HTERT RPE-1 (cell line): Measurements from ENCODE around the gene CFAP141.

Experiments
- in situ Hi-C: fragments of 300-500 bp; cut with MboI; formaldehyde crosslinking; loops from 4 replicates; pipeline ENCODE4 v1.14.3; 2020; ENCODE audit warnings: low sequenced_read_pairs

The CFAP141 gene

DNA sequence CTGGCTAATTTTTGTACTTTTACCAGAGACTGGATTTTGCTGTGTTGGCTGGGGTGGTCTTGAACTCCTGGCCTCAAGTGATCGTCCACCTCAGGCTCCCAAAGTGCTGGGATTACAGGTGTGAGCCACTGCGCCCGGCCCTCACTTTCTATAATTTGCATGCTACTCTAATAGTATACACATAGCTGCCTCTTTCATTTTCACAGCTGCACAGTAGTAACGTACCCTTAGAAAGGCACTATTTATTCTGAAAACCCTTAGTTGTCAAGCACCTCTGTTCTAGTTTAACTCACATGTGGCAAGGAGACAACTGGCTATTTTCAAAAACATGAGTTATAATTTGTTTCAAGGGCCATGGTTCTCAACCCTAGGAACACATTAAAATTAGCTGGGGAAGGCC lies 31.5 kb downstream of the CFAP141 start:
- in situ Hi-C loops = no loop called here

DNA sequence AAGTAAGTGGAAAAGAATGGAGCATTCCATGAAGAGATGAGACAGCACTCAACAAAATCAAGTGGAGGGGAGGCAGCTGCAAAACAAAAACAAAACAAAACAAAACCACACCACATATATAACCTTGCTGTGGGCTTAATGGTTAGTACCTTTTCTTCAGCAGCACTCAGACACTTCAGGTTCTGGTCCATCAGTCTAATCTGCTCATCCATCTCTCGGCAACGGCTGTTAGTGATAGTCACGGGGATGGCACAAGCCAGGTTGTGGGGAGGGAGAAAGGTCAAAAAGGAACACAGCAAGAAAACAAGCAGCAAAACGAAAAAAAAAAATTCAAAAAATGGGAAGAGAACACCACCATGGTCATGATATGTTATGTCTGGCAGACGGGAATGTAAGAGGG lies 34.3 kb downstream of the CFAP141 start:
- in situ Hi-C loops = no loop called here

DNA sequence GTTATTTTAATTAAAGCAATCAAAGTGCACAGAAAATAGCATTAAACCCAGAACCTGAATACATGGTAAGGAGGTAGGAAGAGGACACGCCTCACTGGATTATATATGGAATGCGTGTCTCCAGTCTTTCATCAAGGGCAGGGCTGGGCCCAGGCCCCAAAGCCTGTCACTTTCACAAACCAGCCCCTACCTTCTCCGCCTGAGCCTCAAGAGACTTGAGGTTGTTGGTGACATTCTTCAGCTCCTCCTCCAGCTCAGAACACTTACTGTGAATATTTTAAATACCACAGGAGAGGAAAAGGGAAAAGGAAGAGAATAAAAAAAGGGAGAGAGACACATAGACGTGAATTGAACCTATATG lies 34.9 kb downstream of the CFAP141 start:
- in situ Hi-C loops = no loop called here

DNA sequence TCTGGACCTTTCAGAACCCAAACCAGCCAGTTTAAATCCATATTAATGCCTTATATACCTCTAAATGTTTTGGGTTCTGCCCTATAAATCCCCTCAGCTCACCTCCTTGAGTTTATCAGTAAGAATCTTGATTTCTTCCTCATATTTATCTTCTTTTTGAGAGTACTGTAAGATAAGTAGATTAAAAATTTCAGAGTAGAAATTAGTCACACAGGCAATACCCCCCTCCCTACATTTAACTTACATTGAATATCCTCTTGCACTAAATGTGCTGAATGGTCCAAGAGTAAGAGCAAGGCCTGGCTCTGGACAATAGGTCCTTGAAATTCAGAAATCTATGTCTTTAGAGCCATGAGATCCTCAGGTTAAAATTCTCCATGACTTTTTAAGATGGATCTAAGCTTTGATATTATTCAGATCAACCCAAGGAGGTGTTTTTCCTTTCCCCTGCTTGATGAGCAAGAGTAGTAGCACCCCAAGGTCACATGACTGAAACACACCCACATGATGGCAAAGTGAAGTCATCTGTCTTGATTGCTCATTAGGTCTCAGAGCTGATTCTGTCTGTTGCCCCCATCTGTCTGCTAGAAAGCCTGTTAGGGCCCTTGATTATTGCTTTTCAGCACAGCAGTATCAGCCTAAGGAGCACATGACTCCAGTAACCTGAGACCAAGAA lies 35.4 kb downstream of the CFAP141 start:
- in situ Hi-C loops = no loop called here

DNA sequence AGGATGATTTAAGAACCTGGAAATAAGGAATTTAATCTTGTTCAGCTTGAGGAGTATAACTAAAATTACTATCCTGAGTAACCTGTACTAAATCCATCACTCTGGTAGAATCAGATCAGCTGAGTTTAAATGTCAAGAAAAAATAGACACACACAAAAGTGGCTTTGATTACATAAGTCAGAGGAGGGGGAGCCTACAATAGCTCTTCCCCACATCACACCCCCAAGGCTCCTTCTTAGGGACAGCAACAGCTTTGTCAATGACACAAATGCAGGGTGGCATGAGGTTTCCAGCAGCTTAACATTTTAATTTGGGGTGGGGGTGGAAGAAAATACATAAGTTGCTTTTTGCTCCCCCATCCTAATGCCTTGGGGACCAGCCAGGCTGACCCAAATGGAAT lies 38.7 kb downstream of the CFAP141 start:
- in situ Hi-C loops = no loop called here

DNA sequence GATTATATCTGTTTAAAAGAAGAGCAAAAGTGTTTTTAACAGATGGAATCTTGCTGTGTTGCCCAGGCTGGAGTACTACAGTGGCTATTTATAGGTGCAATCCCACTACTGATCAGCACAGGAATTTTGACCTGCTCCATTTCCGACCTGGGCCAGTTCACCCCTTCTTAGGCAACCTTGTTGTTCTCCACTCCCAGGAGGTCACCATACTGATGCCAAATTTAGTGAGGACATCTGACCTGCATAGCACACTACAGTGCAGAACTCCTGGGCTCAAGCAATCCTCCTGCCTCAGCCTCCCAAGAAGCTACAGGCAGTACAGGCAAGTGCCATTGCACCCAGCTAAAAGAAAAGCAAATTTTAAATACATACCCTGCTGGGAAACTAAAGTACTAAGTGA lies 39.9 kb downstream of the CFAP141 start:
- in situ Hi-C loops = no loop called here

DNA sequence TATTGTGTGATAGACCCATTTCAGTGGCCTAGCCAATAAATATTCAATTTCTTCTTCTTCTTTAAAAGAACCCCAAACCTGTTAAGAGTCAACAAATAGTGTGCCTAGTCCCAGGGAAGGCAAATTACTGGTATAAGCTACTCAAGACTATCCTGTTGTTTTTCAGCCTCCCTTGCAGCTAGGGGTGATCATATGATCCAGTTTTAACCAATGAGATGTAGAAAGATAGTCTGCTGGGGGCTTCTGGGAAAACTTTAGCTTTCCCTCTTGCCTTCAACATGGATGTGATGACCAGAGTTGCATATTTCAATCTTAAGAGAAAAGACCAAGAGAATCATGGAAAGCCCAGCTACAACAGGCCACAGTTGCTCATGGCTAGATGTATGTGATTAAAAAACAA lies 46.6 kb downstream of the CFAP141 start:
- in situ Hi-C loops = no loop called here

DNA sequence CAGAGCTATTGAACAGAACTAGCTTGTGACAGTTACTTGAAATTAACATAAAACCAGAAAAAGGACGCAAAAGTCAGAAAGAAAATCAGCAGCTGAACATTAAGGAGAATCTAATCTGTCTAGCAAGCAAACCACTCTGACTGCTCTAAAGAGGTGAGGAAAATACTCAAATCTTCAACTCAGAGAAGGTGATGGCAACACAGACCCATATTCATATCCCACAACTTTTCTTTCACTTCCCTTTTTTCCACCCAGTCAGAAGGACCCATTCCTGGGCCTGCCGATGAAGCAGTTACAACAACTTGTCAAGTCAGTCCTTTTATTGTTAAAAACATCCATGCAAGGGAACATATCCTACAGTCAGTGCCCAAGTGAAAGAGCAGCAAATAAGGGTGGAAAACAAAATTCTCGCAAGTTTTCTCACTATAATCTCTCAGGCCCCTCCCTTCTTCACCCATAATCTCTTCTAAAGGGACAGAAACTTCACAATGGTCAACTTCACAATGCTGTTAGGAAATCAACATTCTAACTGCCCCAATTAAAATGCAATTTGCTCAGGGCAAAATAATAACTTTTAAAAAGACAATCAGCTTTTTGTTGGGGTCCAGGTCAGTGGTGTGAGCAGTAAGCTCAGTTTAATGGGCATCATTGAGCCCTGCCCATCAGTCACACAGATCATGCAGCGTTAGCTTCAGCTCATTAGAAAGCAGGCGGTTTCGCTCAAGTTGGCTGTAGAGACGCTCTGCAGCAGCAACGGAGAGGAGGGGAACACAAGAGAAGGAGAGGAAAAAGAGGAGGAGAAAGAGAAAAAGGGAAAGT lies 47.6 kb downstream of the CFAP141 start:
- in situ Hi-C loops = no loop called here

DNA sequence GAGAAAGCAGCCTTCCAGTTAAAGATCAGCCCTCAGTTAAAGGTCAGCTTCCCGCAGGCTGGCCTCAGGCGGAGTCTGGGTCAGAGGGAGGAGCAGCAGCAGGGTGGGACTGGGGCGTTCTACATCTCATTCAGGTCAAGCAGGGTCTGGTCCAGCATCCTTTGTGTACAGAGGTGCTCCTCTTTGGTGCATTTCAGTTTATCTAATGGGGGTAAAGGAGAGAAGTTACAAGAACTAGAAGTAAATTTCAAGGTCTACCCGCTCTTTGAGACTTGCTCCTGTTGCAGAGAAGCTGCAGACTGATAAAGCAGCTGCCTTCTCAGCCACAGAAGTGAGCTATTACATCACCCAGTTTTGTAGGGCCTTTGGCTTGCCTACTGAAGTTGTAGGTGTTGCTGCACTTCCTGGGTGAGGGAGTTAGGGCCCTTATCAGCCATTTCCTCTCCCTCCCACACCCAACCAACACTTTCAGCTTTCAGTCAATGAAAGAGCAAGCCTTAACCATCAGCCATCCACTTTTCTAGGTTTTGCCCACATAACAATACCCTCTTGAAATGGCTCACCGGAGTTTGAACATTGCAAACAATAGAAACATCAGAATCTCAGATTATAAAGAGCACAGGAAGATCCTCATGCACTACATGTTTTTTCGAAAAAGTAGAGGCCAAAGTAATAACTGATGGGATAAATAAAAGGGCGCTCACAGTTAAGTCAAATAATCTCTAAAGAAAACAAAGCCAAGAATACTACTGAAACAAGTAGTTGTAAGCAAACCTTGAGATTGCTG lies 48.4 kb downstream of the CFAP141 start:
- in situ Hi-C loops = no loop called here

DNA sequence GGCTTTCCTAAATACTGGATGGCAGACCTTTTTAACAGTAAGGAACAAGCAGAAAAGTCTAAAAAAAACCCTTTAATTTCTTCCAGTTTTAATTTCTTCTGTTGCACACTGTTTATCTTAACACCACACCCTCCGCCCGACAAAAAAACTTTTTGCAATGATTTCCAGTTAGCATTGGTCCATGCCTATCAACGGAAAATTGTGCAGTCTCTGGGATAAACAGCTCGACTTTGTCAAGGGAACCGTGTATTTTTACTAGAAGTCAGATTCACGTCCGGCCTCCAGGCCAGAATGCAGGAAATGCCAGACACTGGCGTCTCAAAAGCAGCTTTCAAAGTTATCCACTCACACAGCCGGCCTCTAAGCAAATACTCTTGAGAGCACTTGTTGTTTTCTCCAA lies 50.9 kb downstream of the CFAP141 start:
- in situ Hi-C loops = no loop called here

DNA sequence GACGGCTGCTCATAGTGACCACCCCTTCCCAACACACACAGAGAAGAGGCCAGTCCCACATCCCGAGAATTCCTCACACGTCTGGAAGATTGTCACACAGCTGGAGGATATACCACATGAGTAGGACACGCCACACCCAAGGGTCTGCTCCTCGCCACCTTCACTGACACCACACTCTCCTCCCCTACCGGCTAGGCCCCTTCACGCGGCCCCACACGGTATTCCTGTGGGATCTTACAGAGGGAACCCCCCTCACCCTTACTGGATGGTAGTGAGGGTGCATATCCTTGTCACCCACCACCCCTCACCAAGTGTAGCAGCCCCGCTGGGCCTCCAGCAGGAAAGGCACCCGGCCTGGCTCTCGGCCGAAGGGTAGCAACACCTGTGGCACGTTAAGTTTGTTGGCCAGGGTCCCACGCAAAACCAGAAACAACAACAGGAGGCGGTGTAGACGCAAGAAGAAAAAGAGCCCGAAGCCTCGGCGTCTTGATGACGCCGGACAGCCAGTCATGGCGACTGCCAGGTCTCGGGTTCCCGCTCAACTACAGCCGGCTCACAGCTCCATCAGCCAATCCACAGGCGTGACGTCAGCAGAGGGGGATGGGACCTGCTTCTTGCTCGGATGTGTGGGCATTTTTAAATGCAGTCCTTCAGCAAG lies 51.5 kb downstream of the CFAP141 start, which contains the start of gene NUP210L:
TSS of gene NUP210L (minus strand) at position 540 of the 658 bp plus-strand sequence.
- in situ Hi-C loops = no loop called here

DNA sequence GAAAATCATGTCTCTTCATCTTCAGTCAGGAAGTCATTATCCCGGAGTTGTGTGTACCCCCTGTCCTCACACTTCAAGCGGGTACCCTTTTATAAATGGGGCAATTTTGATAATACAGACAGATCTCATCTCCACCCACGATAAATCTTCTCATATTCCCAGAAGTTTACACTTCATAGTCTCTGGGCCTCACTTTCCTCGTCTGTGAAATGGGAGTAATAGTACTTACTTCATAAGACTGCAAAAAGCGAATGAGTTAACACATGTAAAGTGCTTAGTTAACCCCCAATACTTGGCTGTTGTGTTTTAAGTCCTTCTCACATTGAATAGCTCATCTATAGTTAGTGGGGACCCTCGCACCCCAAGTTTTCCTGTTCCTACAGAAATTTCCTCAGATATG lies 52.1 kb downstream of the CFAP141 start:
- in situ Hi-C loops = no loop called here

DNA sequence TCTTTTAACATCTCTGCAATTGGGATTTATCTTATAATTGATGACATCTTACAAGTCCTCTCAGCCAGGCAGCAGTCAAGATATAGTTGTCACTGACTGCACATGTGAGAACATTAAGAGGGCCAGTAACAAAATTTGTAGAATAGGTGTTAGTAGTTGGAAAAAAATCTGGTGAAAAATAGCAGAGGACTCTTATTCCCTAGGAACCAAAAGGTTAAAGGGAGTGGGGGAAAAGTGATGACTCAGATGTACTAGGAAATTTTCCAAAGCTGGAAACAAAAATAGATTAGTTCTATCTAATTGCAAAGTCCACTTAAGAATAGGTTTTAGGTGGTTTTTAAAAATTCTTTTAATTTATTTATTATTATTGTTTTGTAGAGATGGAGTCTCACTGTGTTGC lies 54.8 kb downstream of the CFAP141 start:
- in situ Hi-C loops = no loop called here
